Activated CD4-positive, alpha-beta T cell treated with anti-CD3 and anti-CD28 coated beads, Interleukin-2, amount 10 ng/mL, durations not matched to agents 24 days and 14 days (primary cell): Measurements from ENCODE around the gene SLC17A9. TPM values are rescaled to one million over a fixed set of nuclear protein-coding genes. Genes with fewer than 3 reads are reported as not detected.
A peak's percentile ranks its signal among the peaks of the same experiment; 100 is the strongest.

Source experiments
- DNase-seq: peaks from one replicate; pipeline ENCODE4 v3.0.0; 2022
- H3K27ac Mint-ChIP-seq: one replicate; pipeline ENCODE4 v1.8.0; 2022; ENCODE audit warnings: mild to moderate bottlenecking, mixed read lengths
- H3K27me3 Mint-ChIP-seq: one replicate; pipeline ENCODE4 v1.8.0; 2022; ENCODE audit warnings: mixed read lengths
- H3K36me3 Mint-ChIP-seq: one replicate; pipeline ENCODE4 v1.8.0; 2022; ENCODE audit warnings: low read depth, mild to moderate bottlenecking, mixed read lengths
- H3K4me1 Mint-ChIP-seq: one replicate; pipeline ENCODE4 v1.8.0; 2021; ENCODE audit warnings: mixed read lengths
- H3K4me3 Mint-ChIP-seq: one replicate; pipeline ENCODE4 v1.8.0; 2022; ENCODE audit warnings: mild to moderate bottlenecking, moderate library complexity, mixed read lengths
- H3K9me3 Mint-ChIP-seq: one replicate; pipeline ENCODE4 v1.8.0; 2021; ENCODE audit warnings: mixed read lengths
- intact Hi-C: fragments of 100-400 bp; cut with micrococcal nuclease; formaldehyde crosslinking; loops from one replicate; pipeline ENCODE4 v1.15.1; 2023
- total RNA-seq: library from RNA; stranded (reverse); gene quantifications from 2 replicates; pipeline ENCODE4 v1.2.3, GENCODE V29; 2022

The SLC17A9 gene
- total RNA-seq, 1 donor from 2014 or later = 13.0 TPM

DNA sequence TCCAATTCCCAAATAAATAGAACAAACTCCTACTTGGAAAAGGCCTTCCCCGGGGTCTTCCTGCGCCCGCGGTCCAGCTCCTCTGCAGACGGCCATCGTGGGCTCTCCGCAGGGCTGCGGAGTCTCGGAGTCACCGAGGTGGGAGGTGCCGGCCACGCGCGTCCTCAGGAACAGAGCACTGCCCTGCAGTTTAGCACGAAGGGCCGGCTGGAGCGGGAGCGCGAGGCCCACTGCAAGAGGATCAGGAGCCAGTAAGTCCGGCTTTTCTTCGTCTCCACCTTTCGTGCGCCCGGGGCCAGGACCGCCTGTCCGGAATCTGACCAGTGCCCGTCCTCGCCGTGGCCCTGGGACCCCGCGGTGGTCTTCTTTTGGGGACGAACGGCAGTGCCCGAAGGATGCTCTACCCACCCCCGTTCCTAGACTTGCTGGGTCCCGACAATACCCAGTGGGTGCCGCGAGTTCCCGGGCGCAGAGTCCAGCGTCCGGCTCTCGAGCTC is 52.9 kb downstream of the SLC17A9 start:
- peaks cover 6% of the 10 kb centered on the region for H3K4me1 Mint-ChIP-seq
- peak overlapping the region; percentile 72 for H3K27ac Mint-ChIP-seq
- H3K36me3 Mint-ChIP-seq = no peaks in the 10 kb centered on the region
- no peak for DNase-seq
- H3K27me3 Mint-ChIP-seq = peaks cover 63% of the 10 kb centered on the region
- no peak overlapping the region for H3K4me3 Mint-ChIP-seq
- no peaks in the 10 kb centered on the region for H3K9me3 Mint-ChIP-seq
- intact Hi-C loops = loop anchor here (5.0 kb wide), 2 partner anchors 172 to 183 kb away; no protein-coding TSS in a partner anchor

DNA sequence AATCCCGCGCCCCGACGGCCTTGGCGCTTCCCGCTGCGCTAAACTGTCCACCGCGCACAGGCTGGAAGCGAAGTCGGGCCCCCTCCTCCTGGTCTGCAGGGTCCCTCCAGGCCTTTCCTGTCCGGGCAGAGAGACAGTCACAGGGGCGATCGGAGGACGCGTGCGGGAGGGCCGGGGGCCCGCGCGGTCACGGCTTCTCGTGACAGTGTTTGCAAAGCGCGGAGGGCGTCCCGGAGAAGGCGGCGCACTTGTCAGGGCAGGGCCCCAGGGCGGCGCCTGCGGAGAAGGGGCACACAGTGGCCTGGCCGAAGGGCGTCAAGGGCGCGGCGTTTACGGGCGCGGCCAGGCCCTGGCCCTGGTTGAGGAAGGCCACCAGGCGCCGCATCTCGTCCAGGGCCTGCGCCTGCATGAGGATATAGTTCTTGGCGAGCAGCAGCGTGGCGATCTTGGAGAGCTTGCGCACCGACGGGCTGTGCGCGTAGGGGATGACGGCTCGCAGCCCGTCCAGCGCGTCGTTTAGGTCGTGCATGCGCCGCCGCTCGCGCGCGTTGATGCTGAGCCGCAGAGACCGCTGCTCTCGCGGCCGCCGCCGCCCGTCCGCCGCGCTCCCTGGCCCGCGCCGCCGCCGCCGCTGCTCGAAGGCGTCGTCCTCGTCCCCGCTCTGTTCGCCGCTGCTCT is 53.5 kb downstream of the SLC17A9 start:
- H3K36me3 Mint-ChIP-seq = no peaks in the 10 kb centered on the region
- peak overlapping the region; percentile 72 for H3K27ac Mint-ChIP-seq
- intact Hi-C loops = loop anchor here (5.0 kb wide), 2 partner anchors 171 to 184 kb away; no protein-coding TSS in a partner anchor
- H3K27me3 Mint-ChIP-seq = peaks cover 61% of the 10 kb centered on the region
- no peak overlapping the region for H3K4me3 Mint-ChIP-seq
- H3K9me3 Mint-ChIP-seq = no peaks in the 10 kb centered on the region
- peaks cover 7% of the 10 kb centered on the region for H3K4me1 Mint-ChIP-seq
- no peak for DNase-seq

DNA sequence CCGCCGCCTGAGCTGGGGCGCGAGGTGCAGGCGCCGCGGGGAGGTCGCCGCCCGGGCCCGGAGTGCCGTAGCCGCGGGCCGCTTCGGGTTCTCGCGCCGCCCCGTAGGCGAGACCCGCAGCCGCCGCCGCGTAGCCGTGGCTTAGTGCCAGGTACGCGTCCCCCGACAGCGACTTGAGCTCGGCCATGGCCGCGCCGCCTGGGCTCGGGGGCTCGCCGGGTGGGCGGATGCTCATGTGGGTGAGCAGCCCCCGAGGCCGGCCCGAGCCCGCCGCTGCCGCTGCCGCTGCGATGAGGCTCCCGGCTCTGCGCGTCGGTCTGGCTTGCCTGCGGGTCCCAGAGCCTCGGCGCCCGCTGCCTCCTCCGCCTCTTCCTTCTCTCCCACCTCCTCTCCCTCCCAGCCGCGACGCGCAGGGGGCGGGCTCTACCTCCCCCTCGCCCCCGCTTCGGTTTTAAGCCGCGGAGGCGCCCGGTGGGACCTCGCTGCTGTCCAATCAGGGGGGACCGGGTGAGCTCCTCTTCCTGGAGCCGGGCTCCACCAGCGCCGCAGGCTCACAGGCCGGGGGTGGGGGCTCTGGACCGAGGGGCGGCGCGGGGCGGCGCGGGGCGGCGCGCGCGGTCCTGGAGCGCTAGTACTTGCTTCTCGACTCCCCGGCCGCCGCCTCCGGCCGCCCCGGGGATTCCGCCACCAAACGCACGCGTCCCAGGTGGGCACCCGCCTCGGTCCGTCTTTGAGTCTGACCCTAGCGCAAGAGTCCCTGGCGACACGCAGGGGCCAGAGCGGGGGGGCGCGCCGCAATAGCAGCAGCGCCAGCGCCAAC is 54.2 kb downstream of the SLC17A9 start, which contains the start of gene BHLHE23:
TSS of gene BHLHE23 (minus strand) at position 425 of the 820 bp plus-strand sequence. CDS start at position 235, 190 bp downstream.
- no peaks in the 10 kb centered on the region for H3K36me3 Mint-ChIP-seq
- H3K27me3 Mint-ChIP-seq = peaks cover 63% of the 10 kb centered on the region
- H3K4me1 Mint-ChIP-seq = peaks cover 7% of the 10 kb centered on the region
- H3K4me3 Mint-ChIP-seq = no peak within 1 kb of the TSS
- peak; percentile 65 for DNase-seq
- intact Hi-C loops = loop anchor here (5.0 kb wide), 2 partner anchors 171 to 184 kb away; no protein-coding TSS in a partner anchor
- no peaks in the 10 kb centered on the region for H3K9me3 Mint-ChIP-seq
- peak within 1 kb of the TSS; percentile 72 for H3K27ac Mint-ChIP-seq

DNA sequence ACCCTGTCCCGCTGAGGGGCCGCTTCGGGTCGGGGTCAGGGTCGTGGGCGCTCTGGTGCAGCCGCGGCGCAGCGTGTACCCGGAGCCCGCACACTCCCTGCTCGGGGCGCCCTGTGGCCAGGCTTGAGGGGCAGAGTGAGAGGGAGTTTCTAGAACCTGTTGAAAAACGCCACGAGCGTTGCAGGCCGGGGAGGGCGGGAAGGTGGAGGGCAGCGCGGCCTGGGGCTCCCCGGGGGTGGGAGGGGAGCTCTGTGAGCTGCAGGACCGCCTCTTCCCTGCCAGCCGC is 54.8 kb downstream of the SLC17A9 start:
- Mint-ChIP-seq H3K36me3 (no peaks in the 10 kb centered on the region), H3K9me3 (no peaks in the 10 kb centered on the region), H3K27me3 (peaks cover 65% of the 10 kb centered on the region), H3K4me1 (peaks cover 7% of the 10 kb centered on the region), H3K27ac (no peak overlapping the region), H3K4me3 (no peak overlapping the region)
- intact Hi-C loops = loop anchor here (5.0 kb wide), 2 partner anchors 170 to 185 kb away; no protein-coding TSS in a partner anchor
- DNase-seq = no peak

DNA sequence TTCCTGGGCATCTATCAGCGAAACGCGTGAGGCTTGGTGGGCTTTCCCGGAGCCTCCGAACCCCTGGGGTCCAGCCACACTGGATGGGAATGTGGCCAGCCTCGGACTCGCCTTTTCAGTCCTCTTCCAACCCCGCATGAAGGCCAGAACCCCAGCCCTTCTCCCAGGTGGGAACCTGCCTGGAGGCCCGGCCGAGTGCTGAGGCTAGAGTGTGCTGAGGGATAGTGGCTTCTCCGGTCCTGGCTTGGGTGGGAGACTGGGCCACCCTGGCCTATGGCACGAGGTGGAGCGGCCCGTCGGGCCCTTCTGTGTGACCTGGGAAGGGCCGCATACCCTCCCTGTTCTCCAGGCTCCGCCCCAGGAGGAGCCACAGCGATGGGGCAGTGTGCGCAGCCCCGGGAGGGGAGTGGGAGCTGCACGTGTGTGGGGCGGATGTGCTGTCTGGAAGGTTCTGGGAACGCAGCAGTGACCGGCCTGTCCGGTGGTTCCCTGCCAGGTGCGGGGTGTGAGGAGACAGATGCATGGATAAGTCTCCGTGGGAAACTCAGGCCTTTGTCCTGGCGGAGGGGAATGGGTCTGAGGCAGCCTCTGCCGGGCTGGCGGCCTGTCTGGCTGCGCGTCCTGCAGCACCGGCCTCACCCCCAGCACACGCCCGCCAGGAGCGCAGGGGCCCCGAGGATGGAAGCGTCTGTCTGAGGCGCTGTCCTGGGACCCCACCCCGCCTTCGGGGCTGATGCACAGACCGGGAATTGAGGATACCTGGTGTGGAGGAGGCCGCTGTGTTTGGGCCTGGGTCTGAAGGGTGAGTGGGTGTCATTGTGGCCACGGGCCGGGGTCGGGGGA is 55.4 kb downstream of the SLC17A9 start:
- Mint-ChIP-seq H3K36me3 (peaks cover under 1% of the 10 kb centered on the region), H3K9me3 (peaks cover under 1% of the 10 kb centered on the region), H3K4me3 (no peak overlapping the region), H3K27ac (no peak overlapping the region), H3K4me1 (peaks cover 7% of the 10 kb centered on the region), H3K27me3 (peaks cover 66% of the 10 kb centered on the region)
- no peak for DNase-seq
- intact Hi-C loops = loop anchor here (5.0 kb wide), 2 partner anchors 169 to 186 kb away; no protein-coding TSS in a partner anchor

DNA sequence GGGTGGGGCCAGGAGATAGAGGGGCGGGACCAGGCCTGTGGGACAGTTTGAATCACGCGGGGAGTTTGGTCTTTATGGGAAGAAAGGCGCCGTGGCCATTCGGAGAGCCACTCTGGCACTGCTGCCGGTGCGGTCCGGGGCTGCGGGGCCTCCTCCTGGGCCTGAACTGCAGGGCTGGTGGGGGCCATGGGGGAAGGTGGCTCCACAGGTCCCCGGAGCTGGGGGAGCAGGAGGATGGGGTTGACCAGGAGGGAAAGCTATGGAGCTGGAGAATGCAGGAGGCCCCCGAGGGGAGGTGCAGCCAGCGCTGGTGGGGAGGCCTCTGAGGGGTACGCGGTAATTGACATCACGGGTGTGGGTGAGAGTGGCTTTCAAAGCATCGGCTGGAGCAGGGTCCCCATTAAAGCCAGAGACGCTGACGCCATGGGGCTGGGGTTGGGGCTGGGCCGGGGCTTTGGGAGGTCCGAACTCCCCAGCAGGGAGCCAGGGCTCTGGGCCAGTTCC is 56.1 kb downstream of the SLC17A9 start:
- Mint-ChIP-seq H3K4me3 (no peak overlapping the region), H3K36me3 (peaks cover 4% of the 10 kb centered on the region), H3K4me1 (peaks cover 7% of the 10 kb centered on the region), H3K9me3 (peaks cover 8% of the 10 kb centered on the region), H3K27ac (no peak overlapping the region), H3K27me3 (peaks cover 66% of the 10 kb centered on the region)
- DNase-seq = no peak
- intact Hi-C loops = loop anchor here (1.0 to 5.0 kb wide), 5 partner anchors 36 to 186 kb away; no protein-coding TSS in a partner anchor

DNA sequence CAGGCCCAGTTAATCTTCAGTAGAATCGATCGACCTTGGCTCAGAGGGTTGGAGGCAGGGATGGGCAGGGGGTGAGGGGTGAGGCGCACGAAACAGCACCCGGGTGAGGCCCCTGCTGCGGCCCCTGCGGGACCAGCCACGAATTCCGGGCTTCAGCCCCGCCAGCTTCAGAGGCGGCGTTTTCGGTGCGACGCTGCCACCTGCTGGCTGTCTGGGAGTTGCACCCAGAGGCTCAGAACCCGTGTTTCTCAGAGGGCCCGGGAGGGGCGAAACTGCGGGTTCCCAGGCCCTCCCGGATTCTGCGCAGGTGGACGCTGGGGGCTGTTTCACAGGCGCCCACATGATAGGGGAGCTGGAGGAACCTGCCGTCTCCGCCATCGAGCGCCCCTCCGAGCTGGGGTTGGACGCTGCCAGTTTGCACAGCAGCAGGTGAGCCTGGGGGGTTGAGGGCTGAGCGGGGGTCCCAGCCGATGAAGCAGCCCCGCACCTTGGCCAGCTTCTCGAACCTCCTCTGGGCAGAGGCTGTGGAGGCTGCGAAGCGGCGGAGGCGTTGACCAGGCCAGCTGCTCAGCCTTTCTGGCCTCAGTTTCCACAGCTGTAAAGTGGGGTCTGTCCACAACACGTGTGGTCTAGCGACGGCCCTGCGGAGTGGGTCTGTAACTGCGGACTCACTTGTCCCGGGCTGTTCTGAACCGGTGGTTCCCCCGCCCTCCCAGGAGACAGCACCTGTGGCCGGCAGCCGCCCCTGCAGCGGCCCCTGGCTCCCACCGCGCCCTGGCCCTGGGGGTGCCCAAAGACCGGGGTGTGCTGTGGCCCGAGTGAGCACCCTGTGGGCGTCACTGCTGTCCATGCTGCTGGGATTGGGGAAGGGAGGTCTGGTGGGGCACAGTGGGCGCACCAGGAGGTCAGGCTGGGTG is 56.8 kb downstream of the SLC17A9 start:
- peak; percentile 95 for DNase-seq
- H3K4me1 Mint-ChIP-seq = peaks cover 7% of the 10 kb centered on the region
- intact Hi-C loops = loop anchor here (1.0 to 5.0 kb wide), 5 partner anchors 37 to 187 kb away; no protein-coding TSS in a partner anchor
- H3K36me3 Mint-ChIP-seq = peaks cover 6% of the 10 kb centered on the region
- H3K27ac Mint-ChIP-seq = peak overlapping the region; percentile 51
- peak overlapping the region; percentile 53 for H3K4me3 Mint-ChIP-seq
- H3K27me3 Mint-ChIP-seq = peaks cover 67% of the 10 kb centered on the region
- H3K9me3 Mint-ChIP-seq = peaks cover 9% of the 10 kb centered on the region

DNA sequence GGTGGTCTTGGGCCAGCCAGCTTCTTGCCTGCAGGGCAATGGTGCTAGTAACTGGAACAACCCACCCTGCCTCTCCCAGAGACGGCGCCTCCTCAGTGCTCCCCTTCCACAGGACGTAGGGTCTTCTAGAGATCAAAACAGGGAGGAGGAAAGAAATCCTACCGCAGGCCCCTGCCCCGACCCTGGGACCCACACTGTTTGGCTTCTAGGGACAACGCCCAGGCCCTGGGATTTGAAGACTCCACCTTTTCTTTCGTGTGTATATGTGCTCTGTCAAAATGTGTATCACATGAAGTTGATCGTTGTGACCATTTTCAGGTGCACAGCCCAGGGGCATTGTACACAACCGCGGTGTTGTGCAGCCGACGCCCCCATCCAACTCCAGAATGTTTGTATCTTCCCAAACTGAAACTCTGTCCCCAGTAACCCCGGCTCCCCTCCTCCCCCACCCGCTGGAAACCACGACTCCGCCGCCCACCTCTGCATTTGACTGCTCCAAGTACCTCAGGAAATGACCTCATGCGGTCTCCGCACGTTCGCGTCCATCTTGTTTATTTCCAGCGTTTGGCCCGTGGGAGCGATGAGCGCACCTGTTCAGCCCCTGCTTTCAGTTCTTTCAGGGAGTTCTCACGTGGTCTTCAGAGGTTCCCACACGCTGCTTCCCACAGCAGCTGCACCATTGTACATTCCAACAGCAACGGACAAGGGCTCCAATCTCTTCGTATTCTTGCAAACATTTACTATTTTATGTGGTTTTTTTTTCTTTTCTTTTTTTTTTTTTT is 57.7 kb downstream of the SLC17A9 start:
- intact Hi-C loops = loop anchor here (1.0 to 5.0 kb wide), 5 partner anchors 38 to 188 kb away; no protein-coding TSS in a partner anchor
- peak; percentile 86 for DNase-seq
- Mint-ChIP-seq H3K4me3 (peak overlapping the region; percentile 83), H3K27ac (peak overlapping the region; percentile 65), H3K36me3 (peaks cover 9% of the 10 kb centered on the region), H3K27me3 (peaks cover 71% of the 10 kb centered on the region), H3K9me3 (peaks cover 12% of the 10 kb centered on the region), H3K4me1 (peaks cover 10% of the 10 kb centered on the region)

DNA sequence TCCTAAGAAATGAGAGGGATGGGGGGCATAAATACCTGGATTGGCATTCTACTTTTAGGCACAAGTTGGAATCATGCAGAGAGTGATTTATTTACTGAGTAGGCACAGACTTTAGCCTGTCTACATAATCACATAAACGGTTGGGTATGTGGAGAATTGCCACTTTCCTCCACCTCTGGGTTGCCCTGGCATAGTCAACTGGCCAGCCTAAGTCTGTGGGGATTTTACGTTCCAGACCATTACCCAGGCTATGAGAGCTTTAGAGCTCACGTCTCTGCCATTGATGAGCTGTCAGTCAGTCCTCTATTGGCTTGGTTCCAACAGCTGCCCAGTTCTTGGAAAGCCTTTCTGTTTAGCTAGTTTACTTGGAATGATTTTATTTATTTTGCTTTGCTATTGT is 59.3 kb downstream of the SLC17A9 start:
- intact Hi-C loops = no loop called here
- no peak overlapping the region for H3K4me3 Mint-ChIP-seq
- no peak overlapping the region for H3K27ac Mint-ChIP-seq
- H3K4me1 Mint-ChIP-seq = peaks cover 10% of the 10 kb centered on the region
- DNase-seq = no peak
- H3K27me3 Mint-ChIP-seq = peaks cover 72% of the 10 kb centered on the region
- H3K9me3 Mint-ChIP-seq = peaks cover 12% of the 10 kb centered on the region
- H3K36me3 Mint-ChIP-seq = peaks cover 9% of the 10 kb centered on the region

DNA sequence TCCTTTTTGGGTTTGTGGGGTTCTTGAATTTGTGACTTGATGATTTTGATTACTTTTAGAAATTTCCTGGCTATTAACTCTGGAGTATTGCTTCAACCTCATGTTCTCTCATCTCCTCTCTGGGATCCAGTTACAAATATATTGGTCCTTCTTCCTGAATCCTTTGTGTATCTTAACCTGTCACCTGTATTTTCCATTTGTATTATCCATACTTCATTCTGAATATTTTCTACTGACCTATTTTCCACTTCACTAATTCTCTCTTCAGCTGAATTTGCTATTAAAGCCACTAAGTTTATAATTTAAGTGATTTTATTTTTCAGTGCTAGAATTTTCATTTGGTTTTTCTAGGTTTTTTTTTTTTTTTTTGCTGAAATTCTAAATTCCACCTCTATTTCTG is 60.7 kb downstream of the SLC17A9 start:
- Mint-ChIP-seq H3K36me3 (peaks cover 9% of the 10 kb centered on the region), H3K4me1 (peaks cover 10% of the 10 kb centered on the region), H3K27ac (no peak overlapping the region), H3K27me3 (peaks cover 67% of the 10 kb centered on the region), H3K4me3 (no peak overlapping the region), H3K9me3 (peaks cover 12% of the 10 kb centered on the region)
- intact Hi-C loops = no loop called here
- no peak for DNase-seq

DNA sequence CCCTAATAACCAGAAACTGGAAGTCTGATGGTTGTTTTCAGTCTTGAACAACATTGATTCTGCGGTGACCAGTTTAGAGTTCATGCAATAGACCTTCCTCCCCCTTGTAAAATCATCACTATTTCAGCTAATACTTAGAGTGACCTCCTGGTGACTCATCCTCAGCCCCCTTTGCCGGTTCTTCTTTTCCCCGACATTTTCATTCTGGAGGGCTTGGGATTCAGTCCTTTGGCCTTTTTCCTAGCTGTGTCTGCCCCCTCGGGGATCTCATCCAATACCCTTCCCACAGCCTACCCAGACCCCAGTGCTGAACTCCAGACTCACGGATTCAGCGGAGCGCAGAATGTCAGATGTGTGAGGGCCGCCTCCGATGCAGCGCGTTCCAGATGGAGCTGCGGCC is 61.8 kb downstream of the SLC17A9 start:
- Mint-ChIP-seq H3K36me3 (peaks cover 9% of the 10 kb centered on the region), H3K27me3 (peaks cover 57% of the 10 kb centered on the region), H3K9me3 (peaks cover 12% of the 10 kb centered on the region), H3K27ac (no peak overlapping the region), H3K4me1 (peaks cover 8% of the 10 kb centered on the region), H3K4me3 (no peak overlapping the region)
- no peak for DNase-seq
- intact Hi-C loops = no loop called here

DNA sequence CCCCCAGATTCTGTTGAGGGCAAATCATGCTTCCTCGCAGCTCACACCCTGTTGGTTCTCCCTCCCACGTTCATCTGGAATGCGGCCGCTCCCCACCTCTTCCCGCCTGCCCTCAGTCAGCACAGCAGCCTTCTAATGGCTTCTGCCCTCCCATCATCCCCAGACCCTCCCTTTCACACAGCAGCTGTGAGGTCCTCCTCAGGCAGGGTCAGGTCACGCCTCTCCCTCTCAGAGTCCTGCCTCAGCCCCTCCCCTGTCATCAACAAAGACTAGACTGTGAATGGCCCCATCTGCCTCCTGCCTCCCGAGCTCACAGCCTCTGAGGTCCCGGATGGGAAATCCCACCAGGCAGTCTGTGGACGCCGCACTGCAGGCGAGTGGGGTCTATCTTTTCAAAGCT is 62.2 kb downstream of the SLC17A9 start:
- intact Hi-C loops = no loop called here
- peaks cover 9% of the 10 kb centered on the region for H3K36me3 Mint-ChIP-seq
- H3K4me3 Mint-ChIP-seq = no peak overlapping the region
- peaks cover 12% of the 10 kb centered on the region for H3K9me3 Mint-ChIP-seq
- peaks cover 8% of the 10 kb centered on the region for H3K4me1 Mint-ChIP-seq
- H3K27ac Mint-ChIP-seq = peak overlapping the region; percentile 29
- peaks cover 61% of the 10 kb centered on the region for H3K27me3 Mint-ChIP-seq
- no peak for DNase-seq
